OCI-LY7 (cell line): Measurements from ENCODE around the gene DZIP1L.

ENCODE experiments used
- CTCF ChIP-seq: fragments of 200-600 bp; sonication (generic); conservative IDR thresholded peaks from 2 replicates; pipeline ENCODE4 v1.5.1; 2014; ENCODE audit warnings: mild to moderate bottlenecking, antibody characterized with exemption, low read length, moderate library complexity, mixed read lengths
- EZH2phosphoT487 ChIP-seq: fragments of 200-600 bp; sonication (generic); IDR thresholded peaks from 2 replicates; pipeline ENCODE4 v1.6.1; 2018; ENCODE audit warnings: low read depth, borderline replicate concordance, mild to moderate bottlenecking, mixed run types, antibody characterized with exemption, low read length, moderate library complexity, mixed read lengths

- TF ChIP-seq CTCF (peak; percentile 78), EZH2phosphoT487 (no peak)
Observed at GRCh38 chr3:138051947-138052802, 63.2 kb downstream of the DZIP1L start.
